Measurements from ENCODE around the gene KIAA0825.
"Not testable (repeated sequence)": the region's sequence is repeated elsewhere in the genome, so short reads cannot be mapped to it uniquely, and the experiment has no call there.

KIAA0825 gene

GRCh38 chr5:94361161-94361560 is 257.2 kb downstream of the KIAA0825 start:
- no peak for DNase-seq
- in situ Hi-C loops (cut with HindIII; ENCODE audit: low pct_ligation_motif_present, low pct_unique_long_range_greater_than_20kb, low sequenced_read_pairs) = no loop called here

GRCh38 chr5:94360382-94361130 is 257.8 kb downstream of the KIAA0825 start:
- in situ Hi-C loops (cut with HindIII; ENCODE audit: low pct_ligation_motif_present, low pct_unique_long_range_greater_than_20kb, low sequenced_read_pairs) = no loop called here
- DNase-seq = no peak

GRCh38 chr5:94359880-94360279 is 258.5 kb downstream of the KIAA0825 start:
- DNase-seq = no peak
- in situ Hi-C loops (cut with HindIII; ENCODE audit: low pct_ligation_motif_present, low pct_unique_long_range_greater_than_20kb, low sequenced_read_pairs) = no loop called here

DNA sequence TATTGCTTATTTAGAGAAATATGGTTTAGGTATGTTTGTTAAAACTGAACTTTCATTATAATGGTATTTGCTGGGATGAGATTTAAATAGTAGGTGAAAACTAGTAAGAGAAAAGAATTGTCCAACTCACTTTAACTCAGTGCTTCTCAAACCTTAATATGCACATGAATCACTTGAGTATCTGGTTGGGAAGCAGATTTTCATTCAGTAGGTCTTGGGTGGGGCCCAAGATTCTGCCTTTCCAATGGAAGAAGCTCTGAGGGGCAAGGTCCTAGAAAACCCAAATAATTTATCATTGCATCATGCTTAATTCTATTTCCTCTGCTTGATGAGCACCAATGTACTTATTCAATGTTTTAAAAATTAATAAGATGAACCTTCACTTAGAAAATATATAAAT is 262.6 kb downstream of the KIAA0825 start:
- DNase-seq = no peak
- in situ Hi-C loops (cut with HindIII; ENCODE audit: low pct_ligation_motif_present, low pct_unique_long_range_greater_than_20kb, low sequenced_read_pairs) = no loop called here

GRCh38 chr5:94354837-94355485 is 263.4 kb downstream of the KIAA0825 start:
- DNase-seq; in situ Hi-C loops (cut with HindIII; ENCODE audit: low pct_ligation_motif_present, low pct_unique_long_range_greater_than_20kb, low sequenced_read_pairs): not testable (repeated sequence)

GRCh38 chr5:94353605-94354004 is 264.8 kb downstream of the KIAA0825 start:
- in situ Hi-C loops (cut with HindIII; ENCODE audit: low pct_ligation_motif_present, low pct_unique_long_range_greater_than_20kb, low sequenced_read_pairs) = no loop called here
- DNase-seq = no peak

DNA sequence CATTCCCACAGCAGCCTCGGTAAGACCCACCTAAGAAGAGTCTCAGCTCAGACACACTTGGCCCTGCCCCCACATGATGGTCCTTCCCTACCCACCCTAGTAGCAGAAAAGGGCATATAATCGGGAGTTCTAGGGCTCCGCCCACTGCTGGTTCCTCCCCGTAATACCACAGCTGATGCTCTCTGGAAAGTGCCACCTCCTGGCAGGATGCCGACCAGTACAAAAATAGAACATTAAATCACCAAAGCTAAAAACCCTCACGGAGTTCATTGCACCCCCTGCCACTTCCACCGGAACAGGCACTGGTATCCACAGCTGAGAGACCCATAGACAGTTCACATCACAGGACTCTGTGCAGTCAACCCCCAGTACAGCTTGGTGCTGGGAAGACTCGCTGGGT is 271.3 kb downstream of the KIAA0825 start:
- no peak for DNase-seq
- in situ Hi-C loops (cut with HindIII; ENCODE audit: low pct_ligation_motif_present, low pct_unique_long_range_greater_than_20kb, low sequenced_read_pairs) = no loop called here

DNA sequence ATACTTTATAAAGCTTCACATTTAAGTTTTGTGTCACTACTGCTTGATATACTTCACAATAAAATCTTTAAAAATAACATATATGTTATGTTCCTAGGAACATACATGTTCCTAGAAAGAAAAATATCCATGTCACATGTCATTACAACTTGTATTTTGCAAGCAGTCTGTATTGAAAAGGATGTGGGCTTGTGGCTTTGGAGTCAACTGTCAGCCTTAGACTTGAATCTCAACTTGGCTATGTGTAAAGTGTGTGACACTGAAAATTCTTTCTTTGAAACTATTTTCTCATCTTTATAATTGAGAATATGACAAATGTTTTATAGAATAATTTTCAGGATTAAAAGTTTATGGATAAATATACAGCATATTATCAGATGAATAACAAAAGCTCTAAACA is 273.1 kb downstream of the KIAA0825 start:
- DNase-seq = no peak
- in situ Hi-C loops (cut with HindIII; ENCODE audit: low pct_ligation_motif_present, low pct_unique_long_range_greater_than_20kb, low sequenced_read_pairs) = no loop called here

- in situ Hi-C loops (cut with HindIII; ENCODE audit: low pct_ligation_motif_present, low pct_unique_long_range_greater_than_20kb, low sequenced_read_pairs) = no loop called here
- no peak for DNase-seq
These were observed 280.8 kb downstream of the KIAA0825 start for GRCh38 chr5:94337617-94338016.

DNA sequence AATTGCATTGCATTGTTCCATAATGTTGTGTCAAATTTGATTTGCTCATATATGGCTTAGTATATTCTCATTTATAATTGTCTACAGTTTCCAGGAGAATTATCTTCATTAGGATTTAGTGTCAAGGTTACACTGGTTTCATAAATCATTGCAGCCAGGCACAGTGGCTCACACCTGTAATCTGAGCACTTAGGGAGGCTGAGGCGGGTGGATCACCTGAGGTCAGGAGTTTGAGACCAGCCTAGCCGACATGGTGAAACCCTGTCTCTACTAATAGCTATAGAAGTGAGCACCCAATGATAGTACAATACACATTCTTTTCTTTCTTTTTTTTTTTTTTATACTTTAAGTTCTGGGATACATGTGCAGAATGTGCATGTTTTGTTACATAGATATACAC is 282.5 kb downstream of the KIAA0825 start:
- no peak for DNase-seq
- in situ Hi-C loops (cut with HindIII; ENCODE audit: low pct_ligation_motif_present, low pct_unique_long_range_greater_than_20kb, low sequenced_read_pairs) = no loop called here

GRCh38 chr5:94329115-94329514 is 289.3 kb downstream of the KIAA0825 start:
- DNase-seq = peak; percentile 10
- in situ Hi-C loops (cut with HindIII; ENCODE audit: low pct_ligation_motif_present, low pct_unique_long_range_greater_than_20kb, low sequenced_read_pairs) = no loop called here

GRCh38 chr5:94326586-94326985 is 291.8 kb downstream of the KIAA0825 start:
- no peak for DNase-seq
- in situ Hi-C loops (cut with HindIII; ENCODE audit: low pct_ligation_motif_present, low pct_unique_long_range_greater_than_20kb, low sequenced_read_pairs) = no loop called here

DNA sequence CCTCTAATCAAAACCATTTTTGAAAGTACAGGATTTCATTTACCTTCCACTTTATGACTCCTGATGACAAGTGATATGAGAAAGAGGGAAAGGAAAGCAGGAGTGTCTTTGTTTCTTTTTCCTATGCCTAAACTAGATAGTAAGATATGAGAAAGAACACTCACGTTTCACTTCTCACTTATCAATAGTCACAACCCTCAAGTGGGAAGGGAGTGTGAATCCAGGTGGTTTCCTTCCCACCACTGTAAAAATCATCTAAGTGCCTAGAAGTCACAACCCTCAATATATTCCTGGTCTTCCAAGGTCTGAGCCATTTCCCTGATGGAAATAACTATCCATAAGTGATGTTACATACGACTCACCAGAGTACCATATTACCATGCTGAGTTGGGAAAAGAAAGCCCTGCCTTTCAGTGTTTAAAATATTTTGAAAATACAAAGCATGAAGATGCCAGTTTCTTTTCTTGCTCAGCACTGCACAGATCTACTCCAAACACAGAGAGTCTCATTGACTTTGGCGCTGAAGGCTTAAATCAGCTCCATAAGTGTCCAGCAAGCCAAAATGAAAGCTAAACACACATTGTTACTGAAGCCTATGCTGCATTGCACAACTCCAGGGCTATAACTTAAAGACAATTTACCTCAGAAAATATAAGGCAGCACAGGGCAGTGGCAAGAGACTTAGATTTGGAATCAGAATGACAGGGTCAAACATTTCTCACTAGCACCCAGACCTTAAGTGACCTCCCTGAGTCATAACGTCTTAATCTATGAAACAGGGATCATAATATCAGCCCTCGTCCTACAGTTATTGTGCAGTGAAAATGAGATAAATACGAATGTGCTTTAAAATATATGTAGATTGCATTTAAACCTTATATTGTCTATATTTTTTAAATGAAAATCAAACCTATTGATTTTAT is 301.2 kb downstream of the KIAA0825 start:
- DNase-seq = no peak
- in situ Hi-C loops (cut with HindIII; ENCODE audit: low pct_ligation_motif_present, low pct_unique_long_range_greater_than_20kb, low sequenced_read_pairs) = no loop called here

DNA sequence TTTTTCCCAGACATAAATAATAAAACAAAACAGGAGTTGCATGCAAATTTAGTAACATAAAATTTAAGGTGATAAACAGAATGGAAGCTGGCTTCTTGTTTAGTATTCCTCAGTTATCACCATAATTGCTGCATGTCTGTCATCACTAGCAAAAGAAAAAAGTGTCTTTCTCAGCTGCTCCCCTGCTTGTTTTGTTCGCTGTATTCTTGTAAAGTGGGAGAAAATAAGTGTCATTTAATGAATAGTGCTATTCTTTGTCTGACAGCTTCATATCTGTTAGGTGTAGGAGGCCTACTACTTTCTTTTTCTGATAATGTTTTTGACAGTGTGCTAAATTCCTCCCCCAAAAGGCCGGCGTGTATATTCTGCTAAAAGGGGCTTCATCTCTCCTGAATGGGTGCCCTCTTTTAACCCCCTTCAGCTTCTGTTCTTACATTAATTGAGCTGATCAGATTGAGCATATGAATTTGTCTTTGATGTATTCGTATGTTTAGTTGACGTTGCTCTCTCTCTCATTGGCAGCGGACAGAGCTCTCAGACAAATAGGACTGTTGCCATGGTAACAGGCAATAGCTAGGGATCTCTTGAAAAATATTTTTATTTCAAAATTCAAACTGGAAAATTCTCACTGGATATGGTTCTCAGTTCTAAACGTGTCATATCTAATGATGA is 303.8 kb downstream of the KIAA0825 start:
- in situ Hi-C loops (cut with HindIII; ENCODE audit: low pct_ligation_motif_present, low pct_unique_long_range_greater_than_20kb, low sequenced_read_pairs) = no loop called here
- DNase-seq = no peak

DNA sequence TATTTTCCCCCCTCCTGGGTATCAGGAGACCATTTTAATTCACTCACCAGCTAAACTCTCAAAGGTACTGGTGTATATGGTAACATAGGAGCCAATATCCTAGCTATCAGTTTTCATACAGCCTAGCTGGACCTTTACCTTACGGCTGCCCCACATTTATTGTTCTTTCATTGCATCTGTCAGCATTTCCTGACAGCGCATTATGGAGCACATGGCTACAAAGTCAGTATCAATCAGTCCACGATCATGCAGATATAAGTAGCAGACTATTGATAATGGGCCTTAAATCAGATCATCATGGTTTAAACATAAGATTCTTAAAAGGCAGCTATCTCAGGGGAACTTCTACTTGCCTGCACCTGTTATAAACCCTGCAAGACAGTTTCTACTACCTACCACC is 304.7 kb downstream of the KIAA0825 start:
- no peak for DNase-seq
- in situ Hi-C loops (cut with HindIII; ENCODE audit: low pct_ligation_motif_present, low pct_unique_long_range_greater_than_20kb, low sequenced_read_pairs) = no loop called here

GRCh38 chr5:94313188-94313587 is 305.2 kb downstream of the KIAA0825 start:
- in situ Hi-C loops (cut with HindIII; ENCODE audit: low pct_ligation_motif_present, low pct_unique_long_range_greater_than_20kb, low sequenced_read_pairs) = no loop called here
- no peak for DNase-seq

GRCh38 chr5:94312298-94312697 is 306.1 kb downstream of the KIAA0825 start:
- in situ Hi-C loops (cut with HindIII; ENCODE audit: low pct_ligation_motif_present, low pct_unique_long_range_greater_than_20kb, low sequenced_read_pairs) = no loop called here

GRCh38 chr5:94310833-94311232 is 307.6 kb downstream of the KIAA0825 start:
- no peak for DNase-seq
- in situ Hi-C loops (cut with HindIII; ENCODE audit: low pct_ligation_motif_present, low pct_unique_long_range_greater_than_20kb, low sequenced_read_pairs) = no loop called here

More at GRCh38 chr5:94312298-94312697, 306.1 kb downstream of the KIAA0825 start:
- no peak for DNase-seq

- DNase-seq = no peak
- in situ Hi-C loops (cut with HindIII; ENCODE audit: low pct_ligation_motif_present, low pct_unique_long_range_greater_than_20kb, low sequenced_read_pairs) = no loop called here
These were observed 309.3 kb downstream of the KIAA0825 start for GRCh38 chr5:94309141-94309540.

Data from ACHN (cell line).